ENCODE measurements around the gene KDM3B.

Gene KDM3B

DNA sequence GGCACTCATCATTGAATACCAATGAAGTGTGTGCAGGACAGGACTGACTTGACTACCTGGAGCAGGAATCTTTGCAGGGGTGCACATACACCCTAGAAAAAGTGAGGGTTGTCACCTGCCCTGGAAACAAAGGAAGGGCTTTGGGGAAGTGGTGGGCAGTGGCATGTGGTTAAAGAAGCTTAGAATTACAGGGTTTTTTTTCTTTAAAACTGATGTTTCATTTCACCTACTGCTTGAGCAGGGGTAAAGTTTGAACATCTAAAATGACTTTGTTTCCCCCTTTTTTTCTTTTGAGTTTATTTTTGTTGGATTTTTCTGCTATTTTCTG lies 2.0 kb upstream of the KDM3B start:
- peak overlapping the region; percentile 74 for H3K9ac ChIP-seq (ENCODE audit: low read length)
- no peak overlapping the region for H3K4ac ChIP-seq (ENCODE audit: low read depth in 1 of 2, low read length in 2 of 2)
- no peak overlapping the region for H2BK12ac ChIP-seq (ENCODE audit: low read length in 2 of 2)
- no peaks in the 10 kb centered on the region for H3K27me3 ChIP-seq (ENCODE audit: control insufficient read depth in 1 of 2, insufficient read depth in 1 of 2, low read length in 2 of 2)
- no peak overlapping the region for H2BK5ac ChIP-seq (ENCODE audit: low read depth, low read length, poor library complexity, severe bottlenecking)
- H2AK5ac ChIP-seq (ENCODE audit: low read length, severe bottlenecking), result no peak overlapping the region
- H4K91ac ChIP-seq (ENCODE audit: low read length), result no peak overlapping the region
- no peak overlapping the region for H3K18ac ChIP-seq (ENCODE audit: low read depth in 1 of 2, low read length in 2 of 2)
- H3K9me3 ChIP-seq (ENCODE audit: control insufficient read depth, low read length), result peaks cover 3% of the 10 kb centered on the region
- peaks cover 39 to 42% of the 10 kb centered on the region in 2 experiments for H3K36me3 ChIP-seq (ENCODE audit: control insufficient read depth in 1 of 2, insufficient read depth in 2 of 2, low read depth in 1 of 2, low read length in 2 of 2)
- no peak overlapping the region for H3K4me2 ChIP-seq (ENCODE audit: low read length, poor library complexity, severe bottlenecking)
- no peak overlapping the region for H2BK15ac ChIP-seq (ENCODE audit: low read depth, poor library complexity, severe bottlenecking)
- H2AFZ ChIP-seq (ENCODE audit: low read depth, low read length), result no peak overlapping the region
- H4K8ac ChIP-seq (ENCODE audit: low read length), result no peak overlapping the region
- no peak overlapping the region for H2BK120ac ChIP-seq (ENCODE audit: low read depth, low read length)
- peak overlapping the region; percentile 19 for H3K27ac ChIP-seq (ENCODE audit: low read length, poor library complexity, severe bottlenecking)
- no peak overlapping the region for H3K23ac ChIP-seq (ENCODE audit: low read length in 2 of 2)
- peaks cover 30% of the 10 kb centered on the region for H3K79me1 ChIP-seq (replicated peaks; ENCODE audit: low read length, poor library complexity, severe bottlenecking)
- H3K14ac ChIP-seq (ENCODE audit: low read length in 2 of 2), result no peak overlapping the region
- no peak for DNase-seq
- peaks cover 1% of the 10 kb centered on the region for H3K4me1 ChIP-seq (ENCODE audit: control insufficient read depth, insufficient read depth, low read depth, low read length)
- H3K4me3 ChIP-seq (ENCODE audit: insufficient read depth in 1 of 2, low read depth in 1 of 2, low read length in 2 of 2), result peak overlapping the region in 1 of 2 experiments; percentile 10

DNA sequence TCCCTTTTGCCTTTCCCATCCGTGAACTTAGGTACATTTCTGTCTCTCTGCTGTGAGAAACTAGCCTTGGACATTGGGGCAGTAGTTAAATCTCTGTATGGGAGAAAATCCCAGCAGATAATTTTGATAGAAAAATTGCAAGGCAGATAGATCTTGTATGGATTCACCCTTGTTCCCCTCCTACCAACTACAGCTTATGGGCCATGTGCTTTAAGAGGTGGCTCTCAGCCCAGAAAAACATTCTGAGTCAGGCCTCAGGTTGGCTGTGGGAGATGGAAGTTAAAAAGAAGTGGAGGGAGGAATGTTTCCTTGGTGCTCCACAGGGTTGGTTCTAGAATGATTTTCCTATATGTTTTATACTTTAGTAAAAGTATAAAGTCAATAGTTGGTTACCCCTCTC lies 1.4 kb upstream of the KDM3B start:
- peak overlapping the region; percentile 74 for H3K9ac ChIP-seq (ENCODE audit: low read length)
- no peak overlapping the region for H2BK120ac ChIP-seq (ENCODE audit: low read depth, low read length)
- no peak overlapping the region for H3K14ac ChIP-seq (ENCODE audit: low read length in 2 of 2)
- H3K27me3 ChIP-seq (ENCODE audit: control insufficient read depth in 1 of 2, insufficient read depth in 1 of 2, low read length in 2 of 2), result no peaks in the 10 kb centered on the region
- H3K79me1 ChIP-seq (replicated peaks; ENCODE audit: low read length, poor library complexity, severe bottlenecking), result peaks cover 26% of the 10 kb centered on the region
- H2BK15ac ChIP-seq (ENCODE audit: low read depth, poor library complexity, severe bottlenecking), result no peak overlapping the region
- H3K4me3 ChIP-seq (ENCODE audit: insufficient read depth in 1 of 2, low read depth in 1 of 2, low read length in 2 of 2), result no peak overlapping the region
- no peak overlapping the region for H3K4ac ChIP-seq (ENCODE audit: low read depth in 1 of 2, low read length in 2 of 2)
- H4K8ac ChIP-seq (ENCODE audit: low read length), result no peak overlapping the region
- no peak overlapping the region for H3K4me2 ChIP-seq (ENCODE audit: low read length, poor library complexity, severe bottlenecking)
- WGBS, result 100% methylated on average over 1 of the region's 1 CpG
- peaks cover 3% of the 10 kb centered on the region for H3K9me3 ChIP-seq (ENCODE audit: control insufficient read depth, low read length)
- DNase-seq, result no peak
- H2BK12ac ChIP-seq (ENCODE audit: low read length in 2 of 2), result no peak overlapping the region
- no peak overlapping the region for H3K23ac ChIP-seq (ENCODE audit: low read length in 2 of 2)
- no peak overlapping the region for H2BK5ac ChIP-seq (ENCODE audit: low read depth, low read length, poor library complexity, severe bottlenecking)
- H2AFZ ChIP-seq (ENCODE audit: low read depth, low read length), result no peak overlapping the region
- H3K27ac ChIP-seq (ENCODE audit: low read length, poor library complexity, severe bottlenecking), result no peak overlapping the region
- H3K36me3 ChIP-seq (ENCODE audit: control insufficient read depth in 1 of 2, insufficient read depth in 2 of 2, low read depth in 1 of 2, low read length in 2 of 2), result peaks cover 35 to 37% of the 10 kb centered on the region in 2 experiments
- no peak overlapping the region for H3K18ac ChIP-seq (ENCODE audit: low read depth in 1 of 2, low read length in 2 of 2)
- no peak overlapping the region for H4K91ac ChIP-seq (ENCODE audit: low read length)
- peaks cover 1% of the 10 kb centered on the region for H3K4me1 ChIP-seq (ENCODE audit: control insufficient read depth, insufficient read depth, low read depth, low read length)
- H2AK5ac ChIP-seq (ENCODE audit: low read length, severe bottlenecking), result no peak overlapping the region

DNA sequence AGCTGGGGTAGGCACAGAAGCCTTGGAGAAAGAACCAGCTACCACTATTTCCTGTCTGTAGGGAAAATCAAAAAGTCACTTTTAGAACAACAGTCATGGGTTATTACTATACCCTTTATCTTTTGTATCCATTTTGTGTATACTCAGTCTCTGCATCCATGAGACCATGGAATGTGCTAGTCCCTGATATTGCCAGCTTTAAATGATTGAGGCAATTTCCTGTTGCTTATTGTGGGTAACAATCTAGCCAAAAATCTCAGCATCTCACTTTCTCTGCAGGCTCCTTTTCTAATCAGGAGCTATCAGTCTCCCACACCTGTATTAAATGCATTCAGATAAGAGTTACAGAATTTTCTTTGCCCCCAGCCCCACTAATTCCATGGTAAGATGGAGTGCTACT lies 968 bp upstream of the KDM3B start:
- peaks cover 1% of the 10 kb centered on the region for H3K4me1 ChIP-seq (ENCODE audit: control insufficient read depth, insufficient read depth, low read depth, low read length)
- no peaks in the 10 kb centered on the region for H3K27me3 ChIP-seq (ENCODE audit: control insufficient read depth in 1 of 2, insufficient read depth in 1 of 2, low read length in 2 of 2)
- no peak overlapping the region for H3K9ac ChIP-seq (ENCODE audit: low read length)
- H2BK5ac ChIP-seq (ENCODE audit: low read depth, low read length, poor library complexity, severe bottlenecking), result no peak overlapping the region
- no peak overlapping the region for H3K4me2 ChIP-seq (ENCODE audit: low read length, poor library complexity, severe bottlenecking)
- H3K36me3 ChIP-seq (ENCODE audit: control insufficient read depth in 1 of 2, insufficient read depth in 2 of 2, low read depth in 1 of 2, low read length in 2 of 2), result peaks cover 30 to 32% of the 10 kb centered on the region in 2 experiments
- H2AK5ac ChIP-seq (ENCODE audit: low read length, severe bottlenecking), result no peak overlapping the region
- DNase-seq, result no peak
- H3K14ac ChIP-seq (ENCODE audit: low read length in 2 of 2), result no peak overlapping the region
- H3K27ac ChIP-seq (ENCODE audit: low read length, poor library complexity, severe bottlenecking), result no peak overlapping the region
- H4K8ac ChIP-seq (ENCODE audit: low read length), result no peak overlapping the region
- no peak overlapping the region for H3K23ac ChIP-seq (ENCODE audit: low read length in 2 of 2)
- H3K18ac ChIP-seq (ENCODE audit: low read depth in 1 of 2, low read length in 2 of 2), result no peak overlapping the region
- H4K91ac ChIP-seq (ENCODE audit: low read length), result no peak overlapping the region
- no peak overlapping the region for H2BK12ac ChIP-seq (ENCODE audit: low read length in 2 of 2)
- no peak overlapping the region for H2BK120ac ChIP-seq (ENCODE audit: low read depth, low read length)
- peak overlapping the region in 1 of 2 experiments; percentile 55 for H3K4me3 ChIP-seq (ENCODE audit: insufficient read depth in 1 of 2, low read depth in 1 of 2, low read length in 2 of 2)
- H3K4ac ChIP-seq (ENCODE audit: low read depth in 1 of 2, low read length in 2 of 2), result no peak overlapping the region
- H2AFZ ChIP-seq (ENCODE audit: low read depth, low read length), result no peak overlapping the region
- H3K9me3 ChIP-seq (ENCODE audit: control insufficient read depth, low read length), result peaks cover 3% of the 10 kb centered on the region
- H2BK15ac ChIP-seq (ENCODE audit: low read depth, poor library complexity, severe bottlenecking), result no peak overlapping the region
- H3K79me1 ChIP-seq (replicated peaks; ENCODE audit: low read length, poor library complexity, severe bottlenecking), result peaks cover 26% of the 10 kb centered on the region

DNA sequence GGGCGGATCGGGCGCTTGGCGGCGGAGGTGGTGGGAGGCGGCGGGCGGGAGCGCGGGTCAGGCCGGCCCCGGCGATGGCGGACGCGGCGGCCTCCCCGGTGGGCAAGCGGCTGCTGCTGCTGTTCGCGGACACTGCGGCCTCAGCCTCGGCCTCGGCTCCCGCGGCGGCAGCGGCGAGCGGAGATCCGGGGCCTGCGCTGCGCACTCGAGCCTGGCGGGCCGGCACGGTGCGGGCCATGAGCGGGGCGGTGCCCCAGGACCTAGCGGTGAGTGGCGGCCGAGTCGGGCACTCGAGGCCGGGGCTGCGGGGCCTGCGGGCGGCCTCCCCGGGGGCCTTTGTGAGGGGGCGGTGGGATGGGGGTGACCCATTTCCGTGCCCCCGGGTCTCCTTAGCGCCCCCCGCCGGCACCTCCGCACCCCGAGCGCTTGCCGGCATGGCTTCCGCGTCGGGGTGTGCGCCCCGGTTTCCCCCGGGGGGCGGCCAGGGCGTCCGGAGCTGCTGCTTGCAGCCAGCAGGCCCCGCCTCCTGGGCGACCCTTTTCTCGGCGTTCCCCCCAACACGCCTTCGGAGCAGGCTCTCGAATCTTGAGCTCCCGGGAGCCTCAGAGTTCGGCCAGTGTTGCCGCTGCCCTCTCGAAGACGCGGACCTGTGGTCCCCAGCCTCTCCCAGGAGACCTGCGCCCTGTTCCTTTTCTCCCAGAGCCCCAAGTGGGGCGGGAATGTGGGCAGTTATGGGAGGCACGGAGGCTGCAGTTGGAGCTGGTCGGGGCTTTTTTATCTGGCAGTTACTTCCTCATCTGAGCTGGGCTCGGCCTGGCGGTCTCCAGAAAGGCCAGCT lies 456 bp downstream of the KDM3B start:
- Histone ChIP-seq H3K27ac (ENCODE audit: low read length, poor library complexity, severe bottlenecking) (peak overlapping the region; percentile 75), H3K23ac (ENCODE audit: low read length in 2 of 2) (peak overlapping the region in 1 of 2 experiments; percentile 84), H3K36me3 (ENCODE audit: control insufficient read depth in 1 of 2, insufficient read depth in 2 of 2, low read depth in 1 of 2, low read length in 2 of 2) (peaks cover 16 to 18% of the 10 kb centered on the region in 2 experiments), H2BK12ac (ENCODE audit: low read length in 2 of 2) (no peak overlapping the region), H2AFZ (ENCODE audit: low read depth, low read length) (peak overlapping the region; percentile 83), H3K18ac (ENCODE audit: low read depth in 1 of 2, low read length in 2 of 2) (peak overlapping the region; percentile 97 to 98), H3K4me2 (ENCODE audit: low read length, poor library complexity, severe bottlenecking) (peak overlapping the region; percentile 75), H2BK15ac (ENCODE audit: low read depth, poor library complexity, severe bottlenecking) (peak overlapping the region; percentile 90), H3K4ac (ENCODE audit: low read depth in 1 of 2, low read length in 2 of 2) (peak overlapping the region; percentile 76 to 96), H3K14ac (ENCODE audit: low read length in 2 of 2) (peak overlapping the region in 1 of 2 experiments; percentile 96), H3K4me1 (ENCODE audit: control insufficient read depth, insufficient read depth, low read depth, low read length) (peaks cover 1% of the 10 kb centered on the region), H3K79me1 (replicated peaks; ENCODE audit: low read length, poor library complexity, severe bottlenecking) (peaks cover 12% of the 10 kb centered on the region), H4K91ac (ENCODE audit: low read length) (peak overlapping the region; percentile 95), H2AK5ac (ENCODE audit: low read length, severe bottlenecking) (no peak overlapping the region), H3K27me3 (ENCODE audit: control insufficient read depth in 1 of 2, insufficient read depth in 1 of 2, low read length in 2 of 2) (no peaks in the 10 kb centered on the region), H2BK120ac (ENCODE audit: low read depth, low read length) (peak overlapping the region; percentile 74), H3K9me3 (ENCODE audit: control insufficient read depth, low read length) (peaks cover 3% of the 10 kb centered on the region), H3K9ac (ENCODE audit: low read length) (peak overlapping the region; percentile 96), H3K4me3 (ENCODE audit: insufficient read depth in 1 of 2, low read depth in 1 of 2, low read length in 2 of 2) (peak overlapping the region; percentile 88 to 98), H2BK5ac (ENCODE audit: low read depth, low read length, poor library complexity, severe bottlenecking) (peak overlapping the region; percentile 90), H4K8ac (ENCODE audit: low read length) (peak overlapping the region; percentile 99)
- under 1% methylated on average over 61 of the region's 88 CpGs for WGBS
- peak; percentile 74 for DNase-seq

Measured in mesenchymal stem cell (in vitro differentiated cells and primary cell).